ENCODE data around the gene OXER1. TPM values are rescaled to one million over a fixed set of nuclear protein-coding genes. Genes with fewer than 3 reads are reported as not detected.
"Not testable (repeated sequence)": the region's sequence is repeated elsewhere in the genome, so short reads cannot be mapped to it uniquely, and the experiment has no call there.

OXER1 gene
- total RNA-seq, 1 experiment from 2014 or later: not detected

GRCh38 chr2:42736598-42737322, 27.2 kb downstream of the OXER1 start:
- Histone ChIP-seq H3F3A (ENCODE audit: insufficient read depth, low read depth) (no peaks in the 10 kb centered on the region), H3K4me2 (no peak overlapping the region), H3K4me3 (no peak overlapping the region), H4K20me1 (ENCODE audit: insufficient read depth) (no peaks in the 10 kb centered on the region), H3K27ac (no peak overlapping the region), H2AFZ (no peak overlapping the region), H3K27me3 (ENCODE audit: insufficient read depth, low read depth) (no peaks in the 10 kb centered on the region), H3K79me2 (ENCODE audit: low read depth) (no peaks in the 10 kb centered on the region), H3K36me3 (ENCODE audit: low read depth) (peaks cover 21% of the 10 kb centered on the region), H3K9me2 (ENCODE audit: insufficient read depth) (no peaks in the 10 kb centered on the region), H3K9me3 (ENCODE audit: insufficient read depth, low read depth) (peaks cover 15% of the 10 kb centered on the region; the same call in 1 of the 2 replicates), H3K4me1 (replicated peaks; ENCODE audit: insufficient read depth) (no peaks in the 10 kb centered on the region)
- ChIA-PET CTCF (no interaction called here), POLR2A (ENCODE audit: unreplicated experiment) (no interaction called here)
- intact Hi-C loops (cut with micrococcal nuclease; ENCODE audit: unreplicated experiment): no loop called here
- no peak for DNase-seq
- BruUV-seq (replicated peaks): no TSS peak
- no peak for TF ChIP-seq EZH2 (IDR thresholded peaks at IDR 0.05; ENCODE audit: low read depth)
- TF ChIP-seq CTCF (conservative IDR thresholded peaks at IDR 0.05): no peak

- Histone ChIP-seq H3K27ac (no peak overlapping the region), H3K4me3 (no peak overlapping the region), H3K36me3 (ENCODE audit: low read depth) (peaks cover 21% of the 10 kb centered on the region; the same call in 1 of the 2 replicates), H3K4me2 (no peak overlapping the region), H3K9me3 (ENCODE audit: insufficient read depth, low read depth) (peaks cover 15% of the 10 kb centered on the region; the same call in 1 of the 2 replicates), H3K79me2 (ENCODE audit: low read depth) (no peaks in the 10 kb centered on the region), H3K9me2 (ENCODE audit: insufficient read depth) (no peaks in the 10 kb centered on the region), H3F3A (ENCODE audit: insufficient read depth, low read depth) (no peaks in the 10 kb centered on the region), H3K27me3 (ENCODE audit: insufficient read depth, low read depth) (no peaks in the 10 kb centered on the region), H3K4me1 (replicated peaks; ENCODE audit: insufficient read depth) (no peaks in the 10 kb centered on the region), H4K20me1 (ENCODE audit: insufficient read depth) (no peaks in the 10 kb centered on the region), H2AFZ (no peak overlapping the region)
- BruUV-seq (replicated peaks): no TSS peak
- intact Hi-C loops (cut with micrococcal nuclease; ENCODE audit: unreplicated experiment): no loop called here
- ChIA-PET POLR2A (ENCODE audit: unreplicated experiment) (no interaction called here), CTCF (no interaction called here)
- TF ChIP-seq EZH2 (IDR thresholded peaks at IDR 0.05; ENCODE audit: low read depth) (no peak), CTCF (conservative IDR thresholded peaks at IDR 0.05) (no peak)
- no peak for DNase-seq
Measured at GRCh38 chr2:42733852-42734251, 30.1 kb downstream of the OXER1 start.

- CTCF ChIA-PET; H3K79me2 ChIP-seq (ENCODE audit: low read depth); POLR2A ChIA-PET (ENCODE audit: unreplicated experiment); BruUV-seq (replicated peaks); H3K27me3 ChIP-seq (ENCODE audit: insufficient read depth, low read depth); H3K9me3 ChIP-seq (ENCODE audit: insufficient read depth, low read depth); H2AFZ ChIP-seq; H4K20me1 ChIP-seq (ENCODE audit: insufficient read depth); intact Hi-C loops (cut with micrococcal nuclease; ENCODE audit: unreplicated experiment); H3K27ac ChIP-seq; H3K4me2 ChIP-seq; H3K9me2 ChIP-seq (ENCODE audit: insufficient read depth); H3F3A ChIP-seq (ENCODE audit: insufficient read depth, low read depth); H3K4me1 ChIP-seq (replicated peaks; ENCODE audit: insufficient read depth); DNase-seq; H3K4me3 ChIP-seq: not testable (repeated sequence)
- H3K36me3 ChIP-seq (ENCODE audit: low read depth): peaks cover 26% of the 10 kb centered on the region; the same call in 1 of the 2 replicates
Measured at GRCh38 chr2:42731316-42731715, 32.6 kb downstream of the OXER1 start.

- H3K79me2 ChIP-seq (ENCODE audit: low read depth): no peaks in the 10 kb centered on the region
- intact Hi-C loops (cut with micrococcal nuclease; ENCODE audit: unreplicated experiment): no loop called here
- no TSS peak for BruUV-seq (replicated peaks)
- H3K36me3 ChIP-seq (ENCODE audit: low read depth): peaks cover 17% of the 10 kb centered on the region; the same call in 1 of the 2 replicates
- H3F3A ChIP-seq (ENCODE audit: insufficient read depth, low read depth): 0 out of 2 replicates have a peak, but pooled peaks cover 3% of the 10 kb centered on the region
- no peaks in the 10 kb centered on the region for H3K9me2 ChIP-seq (ENCODE audit: insufficient read depth)
- DNase-seq: no peak
- H3K9me3 ChIP-seq (ENCODE audit: insufficient read depth, low read depth): no peaks in the 10 kb centered on the region
- H2AFZ ChIP-seq: no peak overlapping the region
- ChIA-PET POLR2A (ENCODE audit: unreplicated experiment) (no interaction called here), CTCF (no interaction called here)
- H4K20me1 ChIP-seq (ENCODE audit: insufficient read depth): no peaks in the 10 kb centered on the region
- no peak overlapping the region for H3K4me2 ChIP-seq
- H3K27me3 ChIP-seq (ENCODE audit: insufficient read depth, low read depth): no peaks in the 10 kb centered on the region
- H3K27ac ChIP-seq: no peak overlapping the region
- H3K4me1 ChIP-seq (replicated peaks; ENCODE audit: insufficient read depth): no peaks in the 10 kb centered on the region
- no peak overlapping the region for H3K4me3 ChIP-seq
- TF ChIP-seq EZH2 (IDR thresholded peaks at IDR 0.05; ENCODE audit: low read depth): no peak
- no peak for TF ChIP-seq CTCF (conservative IDR thresholded peaks at IDR 0.05)
Measured at GRCh38 chr2:42726680-42727079, 37.3 kb downstream of the OXER1 start.
